Measurements from ENCODE around the gene CACNA1E.

GRCh38 chr1:181674617-181675016 is 191.3 kb downstream of the CACNA1E start:
- TF ChIP-seq POLR2A (IDR thresholded peaks at IDR 0.05; ENCODE audit: low read depth, low read length) (no peak), POLR2AphosphoS5 (IDR thresholded peaks at IDR 0.05; ENCODE audit: low read depth, low read length) (no peak), TAF1 (IDR thresholded peaks at IDR 0.05; ENCODE audit: low read depth, low read length) (no peak), SPI1 (IDR thresholded peaks at IDR 0.05; ENCODE audit: low read depth, low read length) (no peak)
